ENCODE results near the gene COQ4.

DNA sequence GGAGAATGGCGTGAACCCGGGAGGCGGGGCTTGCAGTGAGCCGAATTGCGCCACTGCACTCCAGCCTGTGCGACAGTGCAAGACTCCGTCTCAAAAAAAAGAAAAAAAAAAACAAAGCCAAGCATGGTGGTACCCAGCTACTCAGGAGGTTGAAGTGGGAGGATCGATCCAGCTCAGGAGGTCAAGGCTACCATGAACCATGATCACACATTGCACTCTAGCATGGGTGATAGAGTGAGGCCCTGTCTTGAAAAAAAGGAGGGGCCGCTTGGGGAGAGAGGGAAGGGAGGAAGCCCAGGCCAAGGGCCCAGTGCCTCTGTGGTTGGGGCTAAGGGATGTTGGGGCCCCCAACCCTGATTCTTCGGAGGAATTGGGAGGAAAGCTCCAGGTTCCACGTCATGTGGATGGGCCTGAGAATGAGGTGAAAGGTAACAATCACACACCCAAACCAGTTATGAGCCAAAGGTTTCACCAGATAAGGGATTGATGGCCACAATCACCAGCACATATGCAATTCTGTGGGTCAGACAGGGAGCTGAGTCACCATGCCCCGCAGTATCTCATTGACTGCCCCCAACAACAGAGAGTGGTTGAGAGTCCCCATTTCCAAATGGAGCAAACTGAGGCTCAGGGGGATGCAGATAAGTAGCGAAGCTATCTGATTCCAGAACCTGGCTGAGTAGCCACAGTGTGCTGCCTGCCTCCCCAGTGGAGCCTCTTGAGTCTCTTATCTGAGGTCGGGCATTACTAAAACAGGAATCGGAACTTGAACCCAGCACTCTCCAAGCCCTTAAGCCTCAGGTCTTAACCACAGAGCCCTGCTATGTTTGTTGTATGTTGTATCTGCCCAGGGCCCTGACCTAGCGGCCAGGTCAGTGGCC is 26.1 kb upstream of the COQ4 start:
- TF ChIP-seq EZH2 (IDR thresholded peaks at IDR 0.05), result no peak
- no peak for TF ChIP-seq CTCF (IDR thresholded peaks at IDR 0.05)
- TF ChIP-seq EZH2phosphoT487 (IDR thresholded peaks at IDR 0.05), result no peak
